H1 (cell line): ENCODE measurements around the gene TRIM56. TPM values are rescaled to one million over a fixed set of nuclear protein-coding genes. Genes with fewer than 3 reads are reported as not detected.

Experiments
- CTCF ChIA-PET: fragments of 300-600 bp; sonication (Branson Sonifier 250); formaldehyde crosslinking; loops from one replicate; lab custom pipeline; 2021; ENCODE audit not compliant: partially characterized antibody; lab: Charles Lee
- POLR2A ChIA-PET: fragments of 300-600 bp; sonication (Branson Sonifier 250); formaldehyde crosslinking; loops from one replicate; lab custom pipeline; 2021; ENCODE audit warnings: inconsistent platforms; ENCODE audit not compliant: partially characterized antibody; lab: Charles Lee
- DNase-seq, 2 experiments: peaks; one replicate each; pipeline versions ENCODE4 v3.0.0 to v3.0.0-alpha.2; 2010 to 2022; ENCODE audit warnings: low spot score in 2 of 2, low read depth in 1 of 2, mixed read lengths in 1 of 2
- FAIRE-seq: peaks from 2 replicates; lab custom pipeline; 2011; peaks lifted over from hg19 to GRCh38; lab: Jason Lieb, UNC
- H2AFZ ChIP-seq: 2 replicates; pipeline ENCODE4 v1.8.1; 2012; ENCODE audit warnings: low read length, inconsistent platforms
- H2AK5ac ChIP-seq: 2 replicates; pipeline ENCODE4 v1.6.1; 2013; ENCODE audit warnings: low read depth, low read length
- H2BK120ac ChIP-seq: replicated peaks from 2 replicates; pipeline ENCODE3; 2013; ENCODE audit warnings: low read depth, low read length, inconsistent platforms
- H2BK12ac ChIP-seq: 2 replicates; pipeline ENCODE4 v1.6.1; 2013; ENCODE audit warnings: low read depth, low read length
- H2BK15ac ChIP-seq: 2 replicates; pipeline ENCODE4 v1.6.1; 2013; ENCODE audit warnings: low read length
- H2BK20ac ChIP-seq: 2 replicates; pipeline ENCODE4 v1.6.1; 2013; ENCODE audit warnings: low read length
- H2BK5ac ChIP-seq: 2 replicates; pipeline ENCODE4 v1.6.1; 2013; ENCODE audit warnings: low read depth, low read length
- H3K14ac ChIP-seq: 2 replicates; pipeline ENCODE4 v1.6.1; 2013; ENCODE audit warnings: inconsistent platforms; ENCODE audit not compliant: insufficient read length
- H3K18ac ChIP-seq: 2 replicates; pipeline ENCODE4 v1.6.1; 2013; ENCODE audit warnings: low read length; ENCODE audit errors: extremely low read depth
- H3K23ac ChIP-seq: 2 replicates; pipeline ENCODE4 v1.6.1; 2013; ENCODE audit warnings: inconsistent platforms; ENCODE audit not compliant: insufficient read length
- H3K23me2 ChIP-seq: 2 replicates; pipeline ENCODE4 v1.6.1; 2013; ENCODE audit warnings: low read depth, low read length
- H3K27ac ChIP-seq: 2 replicates; pipeline ENCODE4 v1.6.1; 2011; ENCODE audit warnings: low read depth, low read length, inconsistent platforms
- H3K27me3 ChIP-seq, 4 experiments: replicated peaks in 1 of 4; 1 replicate in 1 of 4; 2 replicates in 3 of 4; pipeline versions ENCODE4 v1.6.1 to v1.8.1; 2011 to 2013; ENCODE audit warnings: low read length in 3 of 4, mild to moderate bottlenecking in 3 of 4, inconsistent platforms in 2 of 4, mixed read lengths in 2 of 4, moderate library complexity in 1 of 4; ENCODE audit not compliant: control insufficient read depth in 3 of 4, insufficient read depth in 3 of 4; ENCODE audit errors: extremely low read depth in 1 of 4
- H3K36me3 ChIP-seq, 4 experiments: 2 replicates each; pipeline versions ENCODE4 v1.6.1 to v1.8.1; 2011 to 2013; ENCODE audit warnings: mild to moderate bottlenecking in 4 of 4, low read length in 3 of 4, moderate library complexity in 2 of 4, control low read depth in 1 of 4, inconsistent platforms in 1 of 4; ENCODE audit not compliant: insufficient read depth in 4 of 4, control insufficient read depth in 2 of 4
- H3K4ac ChIP-seq: replicated peaks from 2 replicates; pipeline ENCODE3; 2013; ENCODE audit warnings: low read length, low read depth, mixed read lengths, inconsistent platforms; ENCODE audit not compliant: insufficient read length
- H3K4me1 ChIP-seq, 4 experiments: replicated peaks in 1 of 4; 1 replicate in 1 of 4; 2 replicates in 3 of 4; pipeline versions ENCODE4 v1.6.1 to v1.8.1; 2011 to 2013; ENCODE audit warnings: low read length in 3 of 4, inconsistent platforms in 2 of 4, mixed read lengths in 1 of 4; ENCODE audit not compliant: insufficient read depth in 4 of 4, control insufficient read depth in 3 of 4
- H3K4me2 ChIP-seq, 2 experiments: 2 replicates each; pipeline versions ENCODE4 v1.6.1 to v1.8.1; 2011 to 2013; ENCODE audit warnings: low read depth in 2 of 2, low read length in 2 of 2, control low read depth in 1 of 2, inconsistent platforms in 1 of 2, mild to moderate bottlenecking in 1 of 2; ENCODE audit not compliant: insufficient read depth in 1 of 2
- H3K4me3 ChIP-seq, 4 experiments: fragments of 200-600, 300-600 bp in 1 of 4; sonication (generic), shearing (Covaris generic), sonication (Bioruptor Twin) in 1 of 4; 2 replicates each; pipeline versions ENCODE4 v1.5.1 to v1.8.1; 2011 to 2016; ENCODE audit warnings: low read length in 4 of 4, low read depth in 3 of 4, control low read depth in 2 of 4, inconsistent platforms in 2 of 4, mild to moderate bottlenecking in 2 of 4, mixed read lengths in 1 of 4, moderate library complexity in 1 of 4; ENCODE audit not compliant: insufficient read depth in 2 of 4; ENCODE audit errors: extremely low read depth in 1 of 4
- H3K56ac ChIP-seq: replicated peaks from 2 replicates; pipeline ENCODE3; 2013; ENCODE audit warnings: low read depth, mild to moderate bottlenecking, mixed read lengths, low read length, inconsistent platforms; ENCODE audit not compliant: insufficient read length
- H3K79me1 ChIP-seq: 2 replicates; pipeline ENCODE4 v1.6.1; 2013; ENCODE audit warnings: low read depth, low read length, control low read depth
- H3K79me2 ChIP-seq, 2 experiments: 2 replicates each; pipeline versions ENCODE4 v1.6.1 to v1.8.1; 2012 to 2013; ENCODE audit warnings: low read length in 2 of 2, mild to moderate bottlenecking in 2 of 2, inconsistent platforms in 1 of 2; ENCODE audit not compliant: insufficient read depth in 2 of 2, control insufficient read depth in 1 of 2
- H3K9ac ChIP-seq, 4 experiments: replicated peaks in 1 of 4; 1 replicate in 1 of 4; 2 replicates in 3 of 4; pipeline versions ENCODE4 v1.6.1 to v1.8.1; 2011 to 2013; ENCODE audit warnings: low read depth in 3 of 4, low read length in 3 of 4, control low read depth in 2 of 4, mild to moderate bottlenecking in 2 of 4, moderate library complexity in 2 of 4, inconsistent platforms in 1 of 4; ENCODE audit errors: extremely low read depth in 1 of 4
- H3K9me3 ChIP-seq, 2 experiments: 2 replicates each; pipeline versions ENCODE4 v1.6.1 to v1.8.1; 2012 to 2013; ENCODE audit warnings: mild to moderate bottlenecking in 2 of 2, moderate library complexity in 2 of 2, control low read depth in 1 of 2, inconsistent platforms in 1 of 2, low read depth in 1 of 2, low read length in 1 of 2, mixed read lengths in 1 of 2; ENCODE audit not compliant: insufficient read depth in 2 of 2
- H4K20me1 ChIP-seq, 2 experiments: replicated peaks in 1 of 2; 2 replicates each; pipeline versions ENCODE3 to v1.8.1; 2011 to 2013; ENCODE audit warnings: inconsistent platforms in 2 of 2, low read length in 2 of 2, mild to moderate bottlenecking in 1 of 2; ENCODE audit not compliant: insufficient read depth in 2 of 2, control insufficient read depth in 1 of 2
- H4K5ac ChIP-seq: 2 replicates; pipeline ENCODE4 v1.6.1; 2013; ENCODE audit warnings: low read length, low read depth, mixed read lengths, inconsistent platforms; ENCODE audit not compliant: insufficient read length
- H4K8ac ChIP-seq: 2 replicates; pipeline ENCODE4 v1.8.0; 2013; ENCODE audit warnings: mild to moderate bottlenecking, moderate library complexity, low read length, inconsistent platforms; ENCODE audit not compliant: insufficient read depth; ENCODE audit errors: extremely low read depth
- H4K91ac ChIP-seq: replicated peaks from 2 replicates; pipeline ENCODE3; 2013; ENCODE audit warnings: low read length, mixed read lengths, inconsistent platforms; ENCODE audit not compliant: insufficient read length
- ASH2L ChIP-seq: fragments of 200-600, 300-600 bp; sonication (generic); IDR thresholded peaks from one replicate; pipeline ENCODE4 v1.7.1; 2017; ENCODE audit warnings: low read length
- BCL11A ChIP-seq, 2 experiments: IDR thresholded peaks; one replicate each; pipeline ENCODE4 v1.6.1; 2011; ENCODE audit warnings: low read depth in 2 of 2, low read length in 2 of 2, mild to moderate bottlenecking in 2 of 2
- CBX8 ChIP-seq: fragments of 300-800, 300-1000 bp; sonication (generic); IDR thresholded peaks from 2 replicates; pipeline ENCODE4 v1.7.1; 2016; ENCODE audit warnings: low read depth, low read length, borderline replicate concordance
- CREB1 ChIP-seq: IDR thresholded peaks from 2 replicates; pipeline ENCODE4 v1.6.1; 2012; ENCODE audit warnings: inconsistent platforms
- CTCF ChIP-seq, 3 experiments: IDR thresholded peaks; 1 replicate in 2 of 3; 2 replicates in 1 of 3; pipeline versions ENCODE4 v1.5.1 to v1.6.1; 2011; ENCODE audit warnings: low read length in 3 of 3, mild to moderate bottlenecking in 3 of 3, inconsistent platforms in 2 of 3, low read depth in 1 of 3, moderate library complexity in 1 of 3; ENCODE audit not compliant: insufficient read depth in 1 of 3; ENCODE audit errors: control extremely low read depth in 1 of 3
- GABPA ChIP-seq: IDR thresholded peaks from 2 replicates; pipeline ENCODE4 v1.6.1; 2011; ENCODE audit warnings: mild to moderate bottlenecking, low read length, moderate library complexity, borderline replicate concordance; ENCODE audit not compliant: insufficient read depth
- POLR2A ChIP-seq, 2 experiments: IDR thresholded peaks; 1 replicate in 1 of 2; 2 replicates in 1 of 2; pipeline ENCODE4 v1.6.1; 2011; ENCODE audit warnings: low read depth in 2 of 2, low read length in 2 of 2, mild to moderate bottlenecking in 2 of 2; ENCODE audit errors: control extremely low read depth in 1 of 2
- POLR2AphosphoS5 ChIP-seq: IDR thresholded peaks from 2 replicates; pipeline ENCODE4 v1.6.1; 2011; ENCODE audit warnings: low read depth, low read length
- RFX5 ChIP-seq: IDR thresholded peaks from 2 replicates; pipeline ENCODE4 v1.6.1; 2011; ENCODE audit warnings: low read depth, low read length, improper control_type of control experiment, borderline replicate concordance
- SIX5 ChIP-seq: IDR thresholded peaks from 2 replicates; pipeline ENCODE4 v1.6.1; 2011; ENCODE audit warnings: mild to moderate bottlenecking, low read depth, low read length
- SP2 ChIP-seq: IDR thresholded peaks from 2 replicates; pipeline ENCODE4 v1.6.1; 2012; ENCODE audit warnings: mild to moderate bottlenecking, low read length, inconsistent platforms
- SP4 ChIP-seq: IDR thresholded peaks from 2 replicates; pipeline ENCODE4 v1.6.1; 2012; ENCODE audit warnings: low read length, inconsistent platforms
- TCF12 ChIP-seq: IDR thresholded peaks from 2 replicates; pipeline ENCODE4 v1.6.1; 2011; ENCODE audit warnings: low read depth, mild to moderate bottlenecking, low read length
- WGBS, 2 experiments: shearing (Covaris generic) in 1 of 2; methylation state at CpG; one replicate each; pipeline versions ENCODE4 v1.1.6 to v1.1.7; 2013 to 2015; ENCODE audit warnings: low lambda C conversion rate in 2 of 2, mixed read lengths in 2 of 2, inconsistent platforms in 1 of 2, low coverage in 1 of 2, missing lambda C conversion rate in 1 of 2; ENCODE audit not compliant: insufficient replicate concordance in 2 of 2, insufficient coverage in 1 of 2, insufficient read length in 1 of 2; ENCODE audit errors: extremely low coverage in 1 of 2, missing lambda C conversion rate in 1 of 2; 5-methylcytosine and 5-hydroxymethylcytosine counted together
- polyA plus RNA-seq, 7 experiments: library from polyadenylated mRNA; depleted of rRNA in 3 of 7; stranded (reverse) in 5 of 7; unstranded in 2 of 7; fragments of >200 nt in 5 of 7; fragments of 200-250 nt in 2 of 7; gene quantifications; 1 replicate in 5 of 7; 2 replicates in 1 of 7; 4 replicates in 1 of 7; pipeline versions ENCODE4 v1.2.1 to v1.2.3, GENCODE V29; 2011 to 2013; ENCODE audit warnings: missing spikeins in 2 of 7, mixed read lengths in 2 of 7
- total RNA-seq: library from RNA; stranded (reverse); fragmentation: NEBNext Ultra II Directional; extraction: Animal tissue kit (Norgen Biotek cat#: 25700); gene quantifications from 2 replicates; pipeline ENCODE4 v1.2.1, GENCODE V29; 2021

TRIM56 gene
- total and polyA plus RNA-seq, 2 of the 8 experiments (the other 6 are each of a cell fraction or from before 2014, with no cell fraction given), result 2.0 to 17.5 TPM

DNA sequence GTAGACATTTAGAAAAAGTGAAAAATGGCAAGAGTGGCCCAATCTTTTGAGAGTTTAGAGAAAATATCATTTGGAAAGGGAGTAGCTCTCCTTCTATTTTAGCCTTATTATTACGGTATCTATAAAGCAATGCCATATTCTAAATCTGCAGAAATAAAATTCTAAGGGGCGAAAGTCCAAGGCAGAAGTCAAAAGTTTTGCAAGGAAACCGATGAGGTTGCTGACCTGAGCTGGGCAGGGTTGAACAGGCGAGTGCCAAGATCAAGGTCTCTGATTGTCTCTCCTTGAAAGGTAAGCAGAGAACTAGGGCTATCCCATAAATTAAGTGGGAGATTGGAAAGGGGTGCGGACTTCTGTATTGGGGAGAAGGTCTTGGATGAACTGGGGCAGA, 11.7 kb downstream of the TRIM56 start:
- WGBS, 2 experiments, result 91% methylated on average over 5 of the region's 5 CpGs; no CpG with 5 or more reads in 1 of the 2 experiments
- Histone ChIP-seq H2BK15ac (no peak overlapping the region), H3K79me1 (no peaks in the 10 kb centered on the region; the same call in 1 of the 2 replicates), H3K56ac (no peak overlapping the region), H2BK5ac (no peak overlapping the region), H3K18ac (no peak overlapping the region), H4K5ac (no peak overlapping the region), H3K9ac (no peak overlapping the region), H4K20me1 (no peaks in the 10 kb centered on the region), H2BK20ac (no peak overlapping the region), H3K79me2 (no peaks in the 10 kb centered on the region), H4K91ac (no peak overlapping the region), H3K4me2 (no peak overlapping the region), H2BK120ac (no peak overlapping the region), H3K4ac (no peak overlapping the region), H3K4me3 (no peak overlapping the region), H3K9me3 (peaks cover 0 to 4% of the 10 kb centered on the region in 2 experiments; a peak in 1 of 4 replicates), H3K23me2 (0 out of 2 replicates have a peak, but pooled peaks cover 3% of the 10 kb centered on the region), H3K36me3 (no peaks in the 10 kb centered on the region), H2AK5ac (no peak overlapping the region), H3K23ac (no peak overlapping the region), H4K8ac (no peak overlapping the region), H2AFZ (no peak overlapping the region), H3K27ac (no peak overlapping the region), H3K4me1 (peaks cover 0 to 16% (median 10%) of the 10 kb centered on the region in 4 experiments; a peak in 6 of 7 replicates), H2BK12ac (no peak overlapping the region), H3K27me3 (no peaks in the 10 kb centered on the region), H3K14ac (no peak overlapping the region)
- POLR2A ChIA-PET, result interaction anchor here (1.1 kb wide), 1 partner anchor 11 kb away, joined by 4 read pairs; the partner anchor contains the start of gene TRIM56
- FAIRE-seq (no peak), DNase-seq (no peak)
- CTCF ChIA-PET, result interaction anchor here (0.6 to 3.3 kb wide), 14 partner anchors 8 to 262 kb away, joined by 3 to 25 read pairs (median 6); partner anchors contain the start of gene SERPINE1
- no peak for TF ChIP-seq SIX5
- TF ChIP-seq POLR2A (IDR thresholded peaks at IDR 0.05; ENCODE audit: control extremely low read depth in 1 of 2, low read depth in 2 of 2, low read length in 2 of 2), result no peak
- TF ChIP-seq POLR2AphosphoS5, result no peak
- TF ChIP-seq CREB1, result no peak
- TF ChIP-seq TCF12, result no peak
- no peak for TF ChIP-seq SP4
- TF ChIP-seq CTCF (IDR thresholded peaks at IDR 0.05; ENCODE audit: control extremely low read depth in 1 of 3, insufficient read depth in 1 of 3, low read depth in 1 of 3, low read length in 3 of 3), result no peak
- no peak for TF ChIP-seq CBX8
- TF ChIP-seq RFX5, result no peak
- TF ChIP-seq ASH2L, result no peak
- TF ChIP-seq SP2, result no peak
- TF ChIP-seq BCL11A (IDR thresholded peaks at IDR 0.05; ENCODE audit: low read depth in 2 of 2, low read length in 2 of 2), result no peak
- no peak for TF ChIP-seq GABPA
